ENCODE results near the gene NPM1. TPM values are rescaled to one million over a fixed set of nuclear protein-coding genes. Genes with fewer than 3 reads are reported as not detected.
"Not testable (repeated sequence)": the region's sequence is repeated elsewhere in the genome, so short reads cannot be mapped to it uniquely, and the experiment has no call there.

The NPM1 gene, protein sequence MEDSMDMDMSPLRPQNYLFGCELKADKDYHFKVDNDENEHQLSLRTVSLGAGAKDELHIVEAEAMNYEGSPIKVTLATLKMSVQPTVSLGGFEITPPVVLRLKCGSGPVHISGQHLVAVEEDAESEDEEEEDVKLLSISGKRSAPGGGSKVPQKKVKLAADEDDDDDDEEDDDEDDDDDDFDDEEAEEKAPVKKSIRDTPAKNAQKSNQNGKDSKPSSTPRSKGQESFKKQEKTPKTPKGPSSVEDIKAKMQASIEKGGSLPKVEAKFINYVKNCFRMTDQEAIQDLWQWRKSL
- polyA plus RNA-seq (2013, experiment 1 of 2), result 2,493 TPM
- 2,739 TPM for polyA plus RNA-seq (2013, experiment 2 of 2)

DNA sequence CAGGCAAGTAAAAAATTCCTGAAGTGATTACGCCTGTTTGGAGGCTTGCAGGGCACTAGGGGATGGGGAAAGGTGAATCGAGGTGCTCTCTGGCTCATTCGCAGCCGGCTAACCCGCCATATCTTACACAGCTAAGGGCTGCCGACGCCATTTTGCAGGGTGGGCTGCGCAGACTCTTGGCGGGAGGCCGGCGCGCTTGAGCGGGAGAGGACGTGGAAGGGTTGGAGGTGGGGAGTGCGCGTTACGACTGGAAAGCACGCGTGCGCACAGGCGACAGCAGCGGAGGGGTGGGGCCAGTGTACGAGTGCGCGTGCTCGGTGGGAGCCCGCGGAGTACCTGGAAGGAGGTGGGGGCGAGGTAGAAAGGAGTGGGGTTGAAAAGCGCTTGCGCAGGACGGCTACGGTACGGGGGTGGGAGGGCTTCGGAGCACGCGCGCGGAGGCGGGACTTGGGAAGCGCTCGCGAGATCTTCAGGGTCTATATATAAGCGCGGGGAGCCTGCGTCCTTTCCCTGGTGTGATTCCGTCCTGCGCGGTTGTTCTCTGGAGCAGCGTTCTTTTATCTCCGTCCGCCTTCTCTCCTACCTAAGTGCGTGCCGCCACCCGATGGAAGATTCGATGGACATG lies at the start of gene NPM1:
NPM1 (plus strand) TSS at position 505 of the 625 bp plus-strand sequence; CDS start at position 605, 100 bp downstream.
- no peaks in the 10 kb centered on the region for H3K9me3 ChIP-seq (ENCODE audit: control insufficient read depth, low read length)
- H3K4me1 ChIP-seq (ENCODE audit: control insufficient read depth, insufficient read depth, low read length, poor library complexity, severe bottlenecking), result peaks cover 8% of the 10 kb centered on the region
- H3K36me3 ChIP-seq (ENCODE audit: control insufficient read depth, insufficient read depth, low read length), result peaks cover 37% of the 10 kb centered on the region
- WGBS, 2 experiments (ENCODE audit: insufficient coverage in 2 of 2), result 0 to 1% methylated on average over 35 to 48 of the region's 56 CpGs
- H3K4me3 ChIP-seq (ENCODE audit: extremely low read depth, insufficient read depth, low read length, poor library complexity, severe bottlenecking), result peak within 1 kb of the TSS; percentile 94
- H3K27ac ChIP-seq (ENCODE audit: low read depth, low read length, severe bottlenecking), result peak within 1 kb of the TSS; percentile 95

DNA sequence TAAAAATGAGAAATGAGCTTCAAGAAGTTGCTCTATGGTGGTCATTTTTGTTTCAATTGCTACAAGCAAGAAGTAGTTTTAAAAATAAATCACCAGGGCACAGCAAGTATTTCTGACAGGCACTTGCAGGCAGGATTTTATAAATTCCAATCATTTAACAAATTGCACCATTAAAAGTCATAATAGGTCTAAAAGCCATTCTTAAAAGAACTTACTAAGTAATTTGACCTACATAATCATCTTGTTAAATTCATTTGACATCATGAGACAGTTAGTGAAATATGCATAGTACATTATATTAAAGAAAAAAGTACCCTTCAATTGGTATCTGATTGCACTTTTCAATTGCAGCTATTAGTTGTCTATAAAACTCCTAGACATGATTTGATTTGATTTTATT lies 47.6 kb upstream of the NPM1 start:
- H3K9me3 ChIP-seq (ENCODE audit: control insufficient read depth, low read length), result no peaks in the 10 kb centered on the region
- H3K4me1 ChIP-seq (ENCODE audit: control insufficient read depth, insufficient read depth, low read length, poor library complexity, severe bottlenecking), result no peaks in the 10 kb centered on the region
- no peak overlapping the region for H3K27ac ChIP-seq (ENCODE audit: low read depth, low read length, severe bottlenecking)
- no peaks in the 10 kb centered on the region for H3K36me3 ChIP-seq (ENCODE audit: control insufficient read depth, insufficient read depth, low read length)
- no peak overlapping the region for H3K4me3 ChIP-seq (ENCODE audit: extremely low read depth, insufficient read depth, low read length, poor library complexity, severe bottlenecking)

DNA sequence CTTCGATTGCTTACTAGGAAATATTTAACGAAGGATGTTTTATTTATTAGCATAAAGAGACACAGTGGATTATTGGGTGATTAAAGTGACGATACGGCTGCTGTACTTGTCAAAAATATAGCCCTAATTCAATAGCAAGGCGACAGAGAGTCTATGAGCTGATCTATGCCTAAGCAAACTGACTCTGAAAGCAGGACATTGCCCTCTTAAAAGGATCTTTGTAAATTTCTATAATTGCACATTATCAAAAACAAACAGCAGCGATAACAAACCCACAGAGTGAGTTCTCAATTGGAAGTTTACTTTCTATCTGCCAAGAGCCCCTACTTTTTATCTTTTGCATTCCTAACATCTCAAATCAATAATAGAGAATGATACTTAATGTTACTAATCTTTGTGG lies 47.2 kb upstream of the NPM1 start:
- no peaks in the 10 kb centered on the region for H3K36me3 ChIP-seq (ENCODE audit: control insufficient read depth, insufficient read depth, low read length)
- H3K27ac ChIP-seq (ENCODE audit: low read depth, low read length, severe bottlenecking), result no peak overlapping the region
- no peak overlapping the region for H3K4me3 ChIP-seq (ENCODE audit: extremely low read depth, insufficient read depth, low read length, poor library complexity, severe bottlenecking)
- WGBS, 2 experiments (ENCODE audit: insufficient coverage in 2 of 2), result 63 to 75% methylated on average over 1 to 2 of the region's 6 CpGs
- no peaks in the 10 kb centered on the region for H3K9me3 ChIP-seq (ENCODE audit: control insufficient read depth, low read length)
- no peaks in the 10 kb centered on the region for H3K4me1 ChIP-seq (ENCODE audit: control insufficient read depth, insufficient read depth, low read length, poor library complexity, severe bottlenecking)

DNA sequence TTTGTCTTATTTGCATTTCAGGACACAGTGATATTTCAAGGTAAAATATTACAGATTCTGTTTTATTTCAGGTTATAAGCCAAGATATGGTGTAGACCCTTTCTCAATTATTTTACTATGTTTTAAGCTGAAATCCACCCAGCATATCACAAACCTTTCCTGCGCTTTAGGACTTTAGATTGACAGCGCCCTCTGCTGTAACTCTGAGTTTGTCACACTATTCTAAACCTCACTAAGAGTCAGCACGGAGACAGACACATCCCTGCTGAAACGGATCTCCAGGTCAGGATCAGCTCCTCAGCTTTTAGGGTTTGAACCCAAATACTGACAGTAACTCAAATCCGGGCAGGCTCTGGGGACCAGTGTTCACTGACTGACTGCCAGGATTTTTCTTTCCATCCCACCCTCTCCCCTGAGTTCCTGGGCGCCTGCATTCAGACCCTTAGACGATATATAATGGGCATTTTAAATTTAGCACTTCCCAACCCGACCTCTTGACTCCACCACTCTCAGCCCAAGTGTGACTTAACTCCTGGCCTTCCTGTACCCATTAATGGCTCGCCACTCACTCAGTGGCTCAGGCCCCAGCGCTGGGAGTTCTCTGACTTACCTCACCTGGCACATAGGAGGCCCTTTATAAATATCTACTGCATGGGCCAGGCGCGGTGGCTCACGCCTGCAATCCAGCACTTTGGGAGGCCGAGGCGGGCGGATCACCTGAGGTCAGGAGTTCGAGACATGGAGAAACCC lies 45.1 kb upstream of the NPM1 start:
- 55 to 65% methylated on average over 16 to 17 of the region's 17 CpGs for WGBS, 2 experiments (ENCODE audit: insufficient coverage in 2 of 2)
- Histone ChIP-seq H3K27ac (ENCODE audit: low read depth, low read length, severe bottlenecking) (no peak overlapping the region), H3K4me1 (ENCODE audit: control insufficient read depth, insufficient read depth, low read length, poor library complexity, severe bottlenecking) (no peaks in the 10 kb centered on the region), H3K36me3 (ENCODE audit: control insufficient read depth, insufficient read depth, low read length) (no peaks in the 10 kb centered on the region), H3K4me3 (ENCODE audit: extremely low read depth, insufficient read depth, low read length, poor library complexity, severe bottlenecking) (no peak overlapping the region), H3K9me3 (ENCODE audit: control insufficient read depth, low read length) (no peaks in the 10 kb centered on the region)

DNA sequence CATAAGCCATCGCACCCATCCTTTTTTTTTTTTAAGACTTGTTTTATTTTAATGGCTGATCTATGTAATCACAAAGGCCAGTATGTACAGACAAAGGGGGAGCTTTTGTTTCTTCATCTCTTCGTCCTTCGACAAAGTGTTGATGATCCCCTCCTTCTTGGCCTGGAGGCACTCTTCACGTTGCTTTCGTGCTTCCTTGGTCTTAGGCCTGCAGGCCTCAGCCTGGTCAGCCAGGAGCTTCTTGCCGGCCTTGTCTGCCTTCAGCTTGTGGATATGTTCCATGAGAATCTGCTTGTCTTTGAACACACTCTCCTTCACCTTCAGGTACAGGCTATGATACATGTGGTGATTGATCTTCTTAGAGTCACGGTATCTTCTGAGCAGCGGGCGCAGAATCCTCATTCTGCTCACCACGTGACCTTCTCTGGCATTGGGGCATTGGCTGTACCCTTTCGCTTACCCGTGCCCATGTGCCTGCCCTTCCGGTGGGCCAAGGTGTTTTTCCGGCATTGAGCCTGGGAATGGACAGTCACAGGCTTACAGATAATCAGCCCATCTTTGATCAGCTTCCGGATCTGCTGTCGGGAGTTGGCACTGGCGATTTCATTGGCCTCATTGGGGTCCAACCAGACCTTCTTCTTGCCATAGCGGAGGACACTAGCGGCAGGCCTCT lies 42.6 kb upstream of the NPM1 start:
- 92 to 95% methylated on average over 15 to 17 of the region's 19 CpGs for WGBS, 2 experiments (ENCODE audit: insufficient coverage in 2 of 2)
- H3K36me3 ChIP-seq (ENCODE audit: control insufficient read depth, insufficient read depth, low read length), result no peaks in the 10 kb centered on the region
- no peak overlapping the region for H3K27ac ChIP-seq (ENCODE audit: low read depth, low read length, severe bottlenecking)
- H3K4me3 ChIP-seq (ENCODE audit: extremely low read depth, insufficient read depth, low read length, poor library complexity, severe bottlenecking), result no peak overlapping the region
- H3K4me1 ChIP-seq (ENCODE audit: control insufficient read depth, insufficient read depth, low read length, poor library complexity, severe bottlenecking), result no peaks in the 10 kb centered on the region
- no peaks in the 10 kb centered on the region for H3K9me3 ChIP-seq (ENCODE audit: control insufficient read depth, low read length)

DNA sequence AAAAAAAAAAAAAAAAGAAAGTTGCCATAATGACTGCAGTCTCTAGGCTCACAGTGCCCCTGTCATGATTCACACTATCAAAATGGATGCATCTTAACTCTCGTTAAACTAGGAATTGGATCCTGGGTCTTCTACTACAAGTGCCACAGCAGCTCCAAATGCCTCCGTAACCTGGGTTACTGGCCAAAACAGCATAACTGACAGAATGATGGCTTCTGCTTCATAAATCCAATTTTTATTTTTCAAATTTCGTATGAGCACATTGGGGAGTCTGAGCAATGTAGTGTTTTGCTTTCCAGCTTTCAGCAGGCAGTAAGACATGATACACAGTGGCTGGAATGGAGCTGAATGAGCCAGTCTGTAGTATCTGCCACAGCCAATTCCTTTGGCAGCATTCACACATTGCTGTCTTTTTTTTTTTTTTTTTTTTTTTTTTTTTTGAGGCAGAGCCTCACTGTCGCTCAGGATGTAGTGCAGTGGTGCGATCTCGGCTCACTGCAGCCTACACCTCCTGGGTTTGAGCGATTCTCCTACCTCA lies 36.0 kb upstream of the NPM1 start:
- WGBS, 2 experiments (ENCODE audit: insufficient coverage in 2 of 2), result 78 to 100% methylated on average over 2 to 7 of the region's 7 CpGs
- no peaks in the 10 kb centered on the region for H3K4me1 ChIP-seq (ENCODE audit: control insufficient read depth, insufficient read depth, low read length, poor library complexity, severe bottlenecking)

DNA sequence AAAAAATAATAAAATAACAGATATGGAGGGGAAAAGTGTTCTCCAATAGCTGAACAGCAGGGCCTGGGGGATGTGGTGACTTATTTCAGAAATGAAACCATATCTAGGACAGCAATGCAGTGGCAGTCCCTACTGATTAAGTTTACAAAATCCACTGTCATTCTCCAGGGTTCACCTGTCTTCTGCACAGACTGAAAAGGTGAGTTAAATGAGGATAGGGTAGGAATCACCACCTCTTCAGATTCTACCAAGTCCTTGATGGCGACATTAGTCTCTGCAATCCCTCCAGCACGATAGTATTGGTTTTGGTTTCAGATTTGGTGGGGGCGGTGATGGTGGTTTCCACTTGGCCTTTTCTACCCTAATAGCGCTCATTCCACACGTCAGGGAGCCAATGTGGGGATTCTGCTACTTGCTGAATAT lies 32.3 kb upstream of the NPM1 start:
- 100% methylated on average over 1 of the region's 5 CpGs; no CpG with 5 or more reads in 1 of the 2 experiments for WGBS, 2 experiments (ENCODE audit: insufficient coverage in 2 of 2)
- H3K9me3 ChIP-seq (ENCODE audit: control insufficient read depth, low read length), result no peaks in the 10 kb centered on the region
- H3K36me3 ChIP-seq (ENCODE audit: control insufficient read depth, insufficient read depth, low read length), result no peaks in the 10 kb centered on the region
- no peak overlapping the region for H3K4me3 ChIP-seq (ENCODE audit: extremely low read depth, insufficient read depth, low read length, poor library complexity, severe bottlenecking)
- H3K27ac ChIP-seq (ENCODE audit: low read depth, low read length, severe bottlenecking), result no peak overlapping the region
- no peaks in the 10 kb centered on the region for H3K4me1 ChIP-seq (ENCODE audit: control insufficient read depth, insufficient read depth, low read length, poor library complexity, severe bottlenecking)

More for the DNA sequence above, 36.0 kb upstream of the NPM1 start:
- no peaks in the 10 kb centered on the region for H3K9me3 ChIP-seq (ENCODE audit: control insufficient read depth, low read length)
- no peaks in the 10 kb centered on the region for H3K36me3 ChIP-seq (ENCODE audit: control insufficient read depth, insufficient read depth, low read length)
- H3K4me3 ChIP-seq (ENCODE audit: extremely low read depth, insufficient read depth, low read length, poor library complexity, severe bottlenecking), result no peak overlapping the region
- no peak overlapping the region for H3K27ac ChIP-seq (ENCODE audit: low read depth, low read length, severe bottlenecking)

DNA sequence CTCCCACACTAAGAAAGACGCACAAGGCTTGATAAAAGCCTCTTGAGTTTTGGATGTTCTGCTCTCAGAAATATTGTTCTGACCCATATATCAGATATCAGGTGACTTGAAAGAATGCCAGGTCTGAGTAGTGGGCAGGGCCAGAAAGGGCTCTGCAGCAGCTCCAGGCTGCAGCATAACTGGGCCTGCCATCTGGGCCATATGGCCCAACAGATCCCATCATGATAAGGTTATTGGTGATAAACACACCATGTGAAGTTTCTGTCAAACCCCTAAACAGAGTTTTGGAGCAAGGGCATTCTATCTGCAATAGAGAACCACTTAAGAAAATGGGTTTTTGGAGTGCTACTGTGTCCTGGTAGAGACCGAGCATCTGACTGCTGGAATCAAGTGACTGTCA lies 29.8 kb upstream of the NPM1 start:
- Histone ChIP-seq H3K27ac (ENCODE audit: low read depth, low read length, severe bottlenecking) (no peak overlapping the region), H3K36me3 (ENCODE audit: control insufficient read depth, insufficient read depth, low read length) (no peaks in the 10 kb centered on the region), H3K9me3 (ENCODE audit: control insufficient read depth, low read length) (no peaks in the 10 kb centered on the region), H3K4me1 (ENCODE audit: control insufficient read depth, insufficient read depth, low read length, poor library complexity, severe bottlenecking) (no peaks in the 10 kb centered on the region), H3K4me3 (ENCODE audit: extremely low read depth, insufficient read depth, low read length, poor library complexity, severe bottlenecking) (no peak overlapping the region)
- 86 to 100% methylated on average over 1 of the region's 2 CpGs for WGBS, 2 experiments (ENCODE audit: insufficient coverage in 2 of 2)

DNA sequence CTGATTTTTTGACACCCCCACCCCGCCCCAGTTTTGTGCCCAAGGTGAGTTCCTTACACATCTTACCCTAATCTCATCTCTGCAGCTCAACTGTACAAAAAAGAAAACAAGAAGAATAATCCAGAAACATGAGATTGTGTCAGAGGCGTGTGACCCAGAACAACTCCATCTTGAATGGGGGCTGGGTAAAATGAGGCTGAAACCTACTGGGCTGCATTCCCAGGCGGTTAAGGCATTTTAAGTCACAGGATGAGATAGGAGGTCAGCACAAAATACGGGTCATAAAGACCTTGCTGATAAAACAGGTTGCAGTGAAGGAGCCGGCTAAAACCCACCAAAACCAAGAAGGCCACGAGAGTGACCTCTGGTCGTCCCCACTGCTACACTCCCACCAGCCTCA lies 26.5 kb upstream of the NPM1 start:
- not testable (repeated sequence) for H3K36me3 ChIP-seq (ENCODE audit: control insufficient read depth, insufficient read depth, low read length); H3K4me3 ChIP-seq (ENCODE audit: extremely low read depth, insufficient read depth, low read length, poor library complexity, severe bottlenecking); H3K27ac ChIP-seq (ENCODE audit: low read depth, low read length, severe bottlenecking); H3K9me3 ChIP-seq (ENCODE audit: control insufficient read depth, low read length); H3K4me1 ChIP-seq (ENCODE audit: control insufficient read depth, insufficient read depth, low read length, poor library complexity, severe bottlenecking)
- WGBS, 2 experiments (ENCODE audit: insufficient coverage in 2 of 2), result 83 to 89% methylated on average over 5 to 6 of the region's 7 CpGs

DNA sequence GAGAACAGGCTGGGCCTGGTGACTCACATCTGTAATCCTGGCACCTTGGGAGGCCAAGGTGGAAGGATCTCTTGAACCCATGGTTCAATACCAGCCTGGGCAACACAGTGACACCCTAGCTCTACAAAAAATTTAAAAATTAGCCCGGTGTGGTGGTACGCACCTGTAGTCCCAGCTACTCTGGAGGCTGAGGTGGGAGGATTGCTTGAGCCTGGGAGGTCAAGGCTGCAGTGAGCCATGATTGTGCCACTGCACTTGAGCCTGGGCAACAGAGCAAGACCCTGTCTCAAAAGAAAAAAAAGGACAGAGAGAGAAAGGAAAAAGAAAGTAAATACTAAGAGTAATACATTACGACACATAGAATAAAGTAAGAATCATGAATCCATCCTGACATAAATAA lies 24.4 kb upstream of the NPM1 start:
- H3K36me3 ChIP-seq (ENCODE audit: control insufficient read depth, insufficient read depth, low read length); H3K4me3 ChIP-seq (ENCODE audit: extremely low read depth, insufficient read depth, low read length, poor library complexity, severe bottlenecking); H3K27ac ChIP-seq (ENCODE audit: low read depth, low read length, severe bottlenecking); H3K9me3 ChIP-seq (ENCODE audit: control insufficient read depth, low read length); H3K4me1 ChIP-seq (ENCODE audit: control insufficient read depth, insufficient read depth, low read length, poor library complexity, severe bottlenecking): not testable (repeated sequence)
- 100% methylated on average over 1 to 2 of the region's 3 CpGs for WGBS, 2 experiments (ENCODE audit: insufficient coverage in 2 of 2)
